NCI-H1694 (cell line): ENCODE data around the gene MFSD11.
"Not testable (repeated sequence)": the region's sequence is repeated elsewhere in the genome, so short reads cannot be mapped to it uniquely, and the experiment has no call there.

Experiments
- DNase-seq: peaks from one replicate; lab custom pipeline; 2025; lab: John Stamatoyannopoulos, UW

The MFSD11 gene

DNA sequence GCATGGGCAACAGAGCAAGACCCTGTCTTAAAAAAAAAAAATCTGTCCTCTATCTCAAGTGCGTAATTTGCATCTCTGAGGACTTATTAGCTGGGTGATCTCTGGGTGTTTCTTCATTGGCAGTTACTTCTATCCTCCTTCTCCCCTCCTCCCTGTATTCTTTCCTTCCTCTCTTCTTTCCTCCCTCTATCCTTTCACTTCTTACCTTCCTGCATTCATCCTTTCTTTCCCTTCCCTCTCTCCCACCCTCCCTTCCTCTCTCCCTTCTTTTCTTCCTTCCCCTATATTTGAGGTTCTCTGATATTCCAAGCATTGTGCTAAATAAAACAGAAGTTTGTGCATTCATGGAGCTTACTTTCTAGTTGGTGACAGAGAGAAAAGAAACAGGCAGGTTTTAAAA lies 10.7 kb downstream of the MFSD11 start:
- DNase-seq = no peak

GRCh38 chr17:76751416-76751993 lies 13.6 kb downstream of the MFSD11 start:
- DNase-seq = no peak

GRCh38 chr17:76752006-76752405 lies 14.1 kb downstream of the MFSD11 start:
- no peak for DNase-seq

- no peak for DNase-seq
Observed at GRCh38 chr17:76753061-76753961, 15.4 kb downstream of the MFSD11 start.

DNA sequence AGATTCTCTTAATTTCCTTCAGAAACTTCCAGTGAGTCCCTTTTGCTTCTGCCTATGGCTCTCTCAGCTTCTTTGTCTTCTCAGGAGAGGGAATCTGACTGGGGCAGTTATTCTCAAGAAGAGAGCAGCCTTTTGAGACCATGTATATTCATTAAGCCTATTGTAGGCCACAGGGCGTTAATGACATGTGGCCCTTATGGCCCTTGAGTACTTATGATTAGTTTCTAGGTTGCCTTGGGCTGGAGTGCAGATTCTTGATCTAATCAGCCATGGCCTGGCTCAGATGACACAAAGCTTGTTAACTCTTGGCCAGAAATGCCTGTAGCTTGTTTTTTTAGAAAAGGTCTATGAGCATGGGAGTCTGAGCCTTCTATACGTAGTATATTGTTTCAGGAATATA lies 17.4 kb downstream of the MFSD11 start:
- DNase-seq = no peak

DNA sequence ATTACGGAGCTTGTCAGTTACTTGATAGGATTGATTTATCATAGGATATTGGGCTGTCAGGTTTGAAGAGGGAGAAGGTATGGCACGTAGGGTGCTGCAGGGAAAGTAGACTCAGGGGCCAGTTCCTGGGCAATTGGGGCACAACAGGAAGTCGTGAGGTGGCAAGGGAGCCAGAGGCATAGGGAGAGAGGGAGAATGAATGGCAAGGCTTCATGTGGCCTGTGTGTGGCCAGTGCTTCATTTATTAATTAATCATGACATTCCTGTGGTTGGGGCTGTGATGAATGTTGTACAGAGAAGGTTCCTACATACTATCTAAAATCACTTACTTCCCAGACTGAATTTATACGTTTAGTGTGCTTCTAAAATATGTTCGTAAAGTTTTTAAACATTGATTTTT lies 19.3 kb downstream of the MFSD11 start:
- DNase-seq = no peak

DNA sequence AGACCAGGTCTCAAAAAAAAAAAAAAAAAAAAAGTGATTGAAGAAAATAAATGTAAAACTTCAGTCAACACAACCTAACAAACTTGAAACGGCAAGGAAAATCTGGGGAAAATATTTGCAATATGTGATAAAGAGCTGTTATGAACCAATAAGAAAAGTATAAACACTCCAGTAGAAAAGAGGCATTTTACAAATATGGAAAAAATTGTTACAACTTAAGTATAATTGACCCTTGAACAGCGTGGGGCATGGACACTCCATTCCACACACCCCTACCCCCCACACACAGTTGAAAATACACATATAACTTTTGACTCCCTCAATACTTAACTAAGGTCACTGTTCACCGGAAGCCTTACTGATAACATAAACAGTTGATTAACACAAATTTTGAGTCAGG lies 20.7 kb downstream of the MFSD11 start:
- DNase-seq = no peak

GRCh38 chr17:76772842-76773525 lies 35.1 kb downstream of the MFSD11 start:
- no peak for DNase-seq

DNA sequence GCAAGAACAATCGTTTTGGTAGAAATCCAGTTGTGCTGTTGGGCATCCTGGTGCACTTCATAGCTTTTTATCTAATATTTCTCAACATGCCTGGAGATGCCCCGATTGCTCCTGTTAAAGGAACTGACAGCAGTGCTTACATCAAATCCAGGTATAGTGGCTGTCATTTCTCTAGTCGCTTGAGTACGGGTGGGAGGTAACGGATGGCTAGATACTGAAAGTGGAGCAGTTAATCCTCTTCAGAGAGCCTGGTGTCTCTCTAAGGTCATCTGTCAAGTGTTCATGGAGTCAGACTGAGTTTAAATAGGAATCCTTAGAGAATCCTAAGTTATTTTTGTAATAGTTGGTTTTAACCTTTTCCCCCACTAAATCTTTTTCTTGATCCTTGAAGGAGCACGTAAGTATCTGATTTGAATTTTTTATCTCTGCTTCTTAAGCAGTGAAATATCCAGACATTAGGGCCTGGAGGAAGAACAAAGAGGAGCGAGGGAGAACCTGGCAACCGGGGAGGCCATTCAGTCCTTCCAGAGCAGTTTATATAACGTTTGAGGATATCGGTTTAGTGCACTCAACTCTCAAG lies 37.2 kb downstream of the MFSD11 start:
- no peak for DNase-seq

GRCh38 chr17:76781056-76781982 lies 43.4 kb downstream of the MFSD11 start:
- no peak for DNase-seq

- no peak for DNase-seq
Observed at GRCh38 chr17:76783146-76783545, 45.2 kb downstream of the MFSD11 start.

GRCh38 chr17:76784926-76785325 lies 47.0 kb downstream of the MFSD11 start:
- no peak for DNase-seq

GRCh38 chr17:76787866-76788265 lies 49.9 kb downstream of the MFSD11 start:
- DNase-seq = not testable (repeated sequence)

- DNase-seq = no peak
Observed at GRCh38 chr17:76789235-76789788, 51.4 kb downstream of the MFSD11 start.

GRCh38 chr17:76791053-76791980 lies 53.4 kb downstream of the MFSD11 start:
- DNase-seq = peak; percentile 43

GRCh38 chr17:76792348-76792747 lies 54.4 kb downstream of the MFSD11 start:
- DNase-seq = no peak

DNA sequence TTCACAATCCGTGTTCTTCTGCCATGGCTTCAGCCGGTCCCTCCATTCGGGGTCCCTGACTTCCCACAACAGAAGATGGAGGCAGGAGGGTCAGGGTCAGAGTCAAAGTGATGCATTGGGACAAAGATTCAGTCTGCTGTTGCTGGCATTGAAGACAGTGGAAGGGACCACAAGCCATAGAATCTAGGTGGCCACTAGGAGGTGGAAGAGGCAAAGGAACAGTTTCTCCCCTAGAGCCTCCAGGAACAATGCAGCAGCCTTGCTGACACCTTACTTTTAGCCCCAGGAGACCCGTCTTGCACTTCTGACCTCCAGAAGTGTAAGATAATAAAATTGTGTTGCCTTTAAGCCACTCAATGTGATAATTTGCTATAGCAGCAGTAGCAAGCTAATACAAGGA lies 55.9 kb downstream of the MFSD11 start:
- DNase-seq = peak; percentile 36

- DNase-seq = no peak
Observed at GRCh38 chr17:76796081-76796480, 58.2 kb downstream of the MFSD11 start.

DNA sequence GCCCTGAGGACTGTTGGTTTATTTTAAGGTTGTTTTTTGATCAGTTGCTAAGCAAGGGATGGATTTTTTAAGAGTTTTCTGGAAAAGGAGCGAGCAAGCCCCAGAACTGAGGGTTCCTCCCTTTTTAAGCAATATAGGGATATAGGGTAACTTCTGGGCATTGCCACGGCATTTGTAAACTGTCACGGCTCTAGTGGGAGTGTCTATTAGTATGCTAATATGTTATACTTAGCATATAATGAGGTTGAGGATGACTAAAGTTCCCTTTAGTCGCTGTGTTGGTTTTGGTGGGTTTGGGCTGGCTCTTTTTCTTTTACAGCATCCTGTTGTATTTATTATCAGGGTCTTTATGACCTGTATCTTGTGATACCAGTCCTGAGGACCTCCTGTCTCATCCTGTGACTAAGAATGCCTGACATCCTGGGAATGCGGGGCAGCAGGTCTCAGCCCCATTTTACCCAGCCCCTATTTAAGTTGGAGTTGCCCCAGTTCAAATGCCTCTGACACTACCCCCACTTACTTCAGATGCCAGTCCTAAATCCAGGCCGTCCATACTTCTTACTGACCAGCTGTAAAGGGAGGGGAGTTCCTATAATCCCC lies 59.4 kb downstream of the MFSD11 start:
- DNase-seq = no peak

DNA sequence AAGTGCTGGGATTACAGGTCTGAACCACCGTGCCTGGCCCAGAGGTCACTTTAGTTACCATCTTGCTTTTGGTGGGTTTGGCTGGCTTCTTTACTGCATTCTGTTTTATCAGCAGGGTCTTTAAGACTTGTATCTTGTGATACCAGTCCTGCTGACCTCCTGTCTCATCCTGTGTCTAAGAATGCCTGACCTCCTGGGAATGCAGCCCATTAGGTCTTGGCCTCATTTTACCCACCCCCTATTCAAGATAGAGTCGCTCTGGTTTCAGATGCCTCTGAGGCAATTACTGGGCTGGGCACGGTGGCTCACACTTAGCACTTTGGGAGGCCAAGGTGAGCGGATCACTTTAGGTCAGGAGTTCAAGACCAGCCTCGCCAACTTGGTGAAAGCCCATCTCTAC lies 63.8 kb downstream of the MFSD11 start:
- DNase-seq = no peak
